SK-N-SH (cell line): Measurements from ENCODE around the gene CALCOCO1. TPM values are rescaled to one million over a fixed set of nuclear protein-coding genes. Genes with fewer than 3 reads are reported as not detected.

Experiments
- CTCF ChIA-PET: fragments of 300-600, 350-600 bp; formaldehyde crosslinking; extraction: SDS; loops from one replicate; lab custom pipeline; 2021; lab: Yijun Ruan, JAX
- POLR2A ChIA-PET: fragments of 350-600 bp; sonication (Branson Sonifier 250); formaldehyde crosslinking; extraction: SDS; loops from one replicate; lab custom pipeline; 2020; ENCODE audit warnings: antibody characterized with exemption, inconsistent platforms; lab: Yijun Ruan, JAX
- DNase-seq: peaks from one replicate; pipeline ENCODE4 v3.0.0; 2012
- H2AFZ ChIP-seq: fragments of 200-600 bp; sonication (generic); 2 replicates; pipeline ENCODE4 v1.8.1; 2016; ENCODE audit warnings: antibody characterized with exemption, mild to moderate bottlenecking, low read depth
- H3F3A ChIP-seq: fragments of 200-600 bp; sonication (generic); replicated peaks from 2 replicates; pipeline ENCODE3; 2016; ENCODE audit warnings: antibody characterized with exemption, mild to moderate bottlenecking; ENCODE audit not compliant: insufficient read depth
- H3K27ac ChIP-seq, 2 experiments: fragments of 200-500 bp in 1 of 2; fragments of 200-600 bp in 1 of 2; sonication (Bioruptor generic) in 1 of 2; sonication (generic), shearing (Covaris generic) in 1 of 2; 2 replicates each; pipeline versions ENCODE4 v1.5.1 to v1.6.1; 2014 to 2016; ENCODE audit warnings: low read depth in 2 of 2, inconsistent platforms in 1 of 2, low read length in 1 of 2, mild to moderate bottlenecking in 1 of 2, mixed read lengths in 1 of 2
- H3K27me3 ChIP-seq: fragments of 200-600 bp; sonication (generic), shearing (Covaris generic); 2 replicates; pipeline ENCODE4 v1.6.1; 2016; ENCODE audit warnings: mixed run types; ENCODE audit not compliant: insufficient read depth
- H3K36me3 ChIP-seq, 2 experiments: fragments of 200-500 bp in 1 of 2; fragments of 200-600 bp in 1 of 2; sonication (Bioruptor generic) in 1 of 2; sonication (generic) in 1 of 2; replicated peaks in 1 of 2; 2 replicates each; pipeline versions ENCODE3 to v1.5.1; 2014 to 2016; ENCODE audit warnings: low read length in 1 of 2, mild to moderate bottlenecking in 1 of 2; ENCODE audit not compliant: insufficient read depth in 2 of 2, control insufficient read depth in 1 of 2
- H3K4me1 ChIP-seq, 2 experiments: fragments of 200-500 bp in 1 of 2; fragments of 200-600 bp in 1 of 2; sonication (Bioruptor generic) in 1 of 2; sonication (generic), shearing (Covaris generic) in 1 of 2; 2 replicates each; pipeline versions ENCODE4 v1.5.1 to v1.6.1; 2014 to 2016; ENCODE audit warnings: low read depth in 1 of 2, low read length in 1 of 2, mixed run types in 1 of 2; ENCODE audit not compliant: insufficient read depth in 2 of 2, control insufficient read depth in 1 of 2
- H3K4me2 ChIP-seq: fragments of 200-600 bp; sonication (generic), shearing (Covaris generic); 2 replicates; pipeline ENCODE4 v1.6.1; 2017; ENCODE audit warnings: mixed run types
- H3K4me3 ChIP-seq, 2 experiments: fragments of 200-500 bp in 1 of 2; fragments of 200-600 bp in 1 of 2; sonication (Bioruptor generic) in 1 of 2; sonication (generic), shearing (Covaris generic) in 1 of 2; 2 replicates each; pipeline versions ENCODE4 v1.5.1 to v1.8.1; 2014 to 2016; ENCODE audit warnings: low read depth in 2 of 2, inconsistent platforms in 1 of 2, low read length in 1 of 2, mild to moderate bottlenecking in 1 of 2, mixed read lengths in 1 of 2, moderate library complexity in 1 of 2
- H3K79me2 ChIP-seq: fragments of 200-600 bp; sonication (generic); 2 replicates; pipeline ENCODE4 v1.8.1; 2017; ENCODE audit warnings: mild to moderate bottlenecking; ENCODE audit not compliant: insufficient read depth
- H3K9ac ChIP-seq: fragments of 200-600 bp; sonication (generic); 2 replicates; pipeline ENCODE4 v1.6.1; 2017; ENCODE audit warnings: mixed run types
- H3K9me2 ChIP-seq: fragments of 200-600 bp; sonication (generic); 2 replicates; pipeline ENCODE4 v1.6.1; 2017; ENCODE audit warnings: mixed run types
- H3K9me3 ChIP-seq: fragments of 200-600 bp; sonication (generic); 2 replicates; pipeline ENCODE4 v1.6.1; 2017; ENCODE audit warnings: mixed run types, mild to moderate bottlenecking, moderate library complexity
- H4K20me1 ChIP-seq: fragments of 200-600 bp; sonication (generic); 2 replicates; pipeline ENCODE4 v1.6.1; 2017; ENCODE audit warnings: mild to moderate bottlenecking, mixed run types; ENCODE audit not compliant: insufficient read depth
- CHD2 ChIP-seq: fragments of 150-350 bp; IDR thresholded peaks from 2 replicates; pipeline ENCODE4 v1.6.1; 2018; ENCODE audit warnings: low read length; ENCODE audit not compliant: partially characterized antibody
- EZH2phosphoT487 ChIP-seq: fragments of 200-600 bp; sonication (generic); IDR thresholded peaks from 2 replicates; pipeline ENCODE4 v1.6.1; 2017; ENCODE audit warnings: low read depth, mixed run types, mild to moderate bottlenecking, antibody characterized with exemption, moderate library complexity, borderline replicate concordance
- FOSL2 ChIP-seq: IDR thresholded peaks from 2 replicates; pipeline ENCODE4 v1.4.0; 2012; ENCODE audit warnings: low read depth, mild to moderate bottlenecking, moderate library complexity, borderline replicate concordance
- GATA2 ChIP-seq: sonication (generic); formaldehyde crosslinking; IDR thresholded peaks from 2 replicates; pipeline ENCODE4 v1.5.0; 2020; ENCODE audit warnings: mild to moderate bottlenecking, missing genetic modification reagents
- IRF3 ChIP-seq: fragments of 150-350 bp; IDR thresholded peaks from 2 replicates; pipeline ENCODE4 v1.6.1; 2016; ENCODE audit warnings: mild to moderate bottlenecking, low read depth, low read length
- JUND ChIP-seq: IDR thresholded peaks from 2 replicates; pipeline ENCODE4 v1.4.0; 2012
- MAX ChIP-seq: IDR thresholded peaks from 2 replicates; pipeline ENCODE4 v1.4.0; 2012; ENCODE audit warnings: low read depth
- MEF2A ChIP-seq: IDR thresholded peaks from 2 replicates; pipeline ENCODE4 v1.4.0; 2012; ENCODE audit warnings: low read depth, borderline replicate concordance
- NFIC ChIP-seq: IDR thresholded peaks from 2 replicates; pipeline ENCODE4 v1.4.0; 2012; ENCODE audit warnings: borderline replicate concordance
- NRF1 ChIP-seq: IDR thresholded peaks from 2 replicates; pipeline ENCODE4 v1.6.1; 2012; ENCODE audit warnings: low read depth, mild to moderate bottlenecking, low read length
- PBX3 ChIP-seq: IDR thresholded peaks from 2 replicates; pipeline ENCODE4; 2012
- RCOR1 ChIP-seq: fragments of 150-350 bp; IDR thresholded peaks from 2 replicates; pipeline ENCODE4 v1.6.1; 2017; ENCODE audit warnings: antibody characterized with exemption, low read length
- REST ChIP-seq: IDR thresholded peaks from 2 replicates; pipeline ENCODE4 v1.6.1; 2012; ENCODE audit warnings: mild to moderate bottlenecking, low read depth, low read length, moderate library complexity
- RXRA ChIP-seq: IDR thresholded peaks from 2 replicates; pipeline ENCODE4 v1.4.0; 2012; ENCODE audit warnings: low read depth, mild to moderate bottlenecking, borderline replicate concordance
- TAF1 ChIP-seq: IDR thresholded peaks from 2 replicates; pipeline ENCODE4 v1.6.1; 2012; ENCODE audit warnings: low read depth, mild to moderate bottlenecking, low read length, moderate library complexity, borderline replicate concordance
- TCF12 ChIP-seq: IDR thresholded peaks from 2 replicates; pipeline ENCODE4 v1.4.0; 2012
- USF1 ChIP-seq: IDR thresholded peaks from 2 replicates; pipeline ENCODE4 v1.4.0; 2012; ENCODE audit warnings: low read depth, borderline replicate concordance
- USF2 ChIP-seq: fragments of 150-350 bp; IDR thresholded peaks from 2 replicates; pipeline ENCODE4 v1.6.1; 2017; ENCODE audit warnings: antibody characterized with exemption, low read length, low read depth, borderline replicate concordance
- YY1 ChIP-seq: IDR thresholded peaks from 2 replicates; pipeline ENCODE4 v1.4.0; 2012; ENCODE audit warnings: low read depth, mild to moderate bottlenecking
- WGBS: methylation state at CpG from one replicate; pipeline ENCODE4 v1.1.6; 2017; ENCODE audit warnings: low lambda C conversion rate; 5-methylcytosine and 5-hydroxymethylcytosine counted together
- polyA plus RNA-seq, 3 experiments: library from polyadenylated mRNA; depleted of rRNA; stranded (reverse); fragments of >200 nt; gene quantifications; 2 replicates each; pipeline ENCODE4 v1.2.3, GENCODE V29; 2012

CALCOCO1 gene
- polyA plus RNA-seq, 1 of the 3 experiments (the other 2 are of a cell fraction) = 72.1 TPM

GRCh38 chr12:53677016-53677799, 50.0 kb downstream of the CALCOCO1 start:
- Histone ChIP-seq H3K4me3 (no peak overlapping the region), H3K9me2 (no peaks in the 10 kb centered on the region), H3F3A (no peaks in the 10 kb centered on the region), H3K4me2 (no peak overlapping the region), H3K4me1 (peaks cover 0 to 8% of the 10 kb centered on the region in 2 experiments; a peak in 2 of 4 replicates), H3K9me3 (no peaks in the 10 kb centered on the region), H2AFZ (no peak overlapping the region), H3K27ac (no peak overlapping the region), H4K20me1 (no peaks in the 10 kb centered on the region), H3K36me3 (peaks cover 8 to 19% of the 10 kb centered on the region in 2 experiments), H3K27me3 (no peaks in the 10 kb centered on the region), H3K79me2 (peaks cover 36% of the 10 kb centered on the region), H3K9ac (no peak overlapping the region)
- CTCF ChIA-PET = interaction anchor here (0.7 to 8.3 kb wide), 20 partner anchors 10 to 630 kb away, joined by 3 to 120 read pairs (median 9); partner anchors contain the start of gene CISTR
- no peak for TF ChIP-seq USF2
- no peak for TF ChIP-seq MAX
- TF ChIP-seq USF1 = no peak
- TF ChIP-seq TCF12 = no peak
- no peak for TF ChIP-seq PBX3
- TF ChIP-seq NRF1 = no peak
- TF ChIP-seq GATA2 = no peak
- WGBS = 90% methylated on average over 51 of the region's 51 CpGs
- DNase-seq = no peak
- POLR2A ChIA-PET = interaction anchor here (2.3 kb wide), 1 partner anchor 176 kb away, joined by 9 read pairs; the partner anchor contains the start of gene TARBP2

GRCh38 chr12:53676656-53677015, 50.6 kb downstream of the CALCOCO1 start:
- ChIA-PET CTCF (interaction anchor here (0.7 to 8.3 kb wide), 27 partner anchors 11 to 172 kb away, joined by 3 to 120 read pairs (median 7); no protein-coding TSS in a partner anchor), POLR2A (interaction anchor here (0.6 to 2.3 kb wide), 5 partner anchors 10 to 176 kb away, joined by 3 to 16 read pairs (median 6); partner anchors contain the start of gene TARBP2)
- Histone ChIP-seq H3K4me3 (no peak overlapping the region), H3K4me1 (peaks cover 0 to 8% of the 10 kb centered on the region in 2 experiments; a peak in 2 of 4 replicates), H2AFZ (peak overlapping the region; percentile 96), H3K27me3 (no peaks in the 10 kb centered on the region), H3K79me2 (peaks cover 39% of the 10 kb centered on the region), H3K4me2 (no peak overlapping the region), H3F3A (no peaks in the 10 kb centered on the region), H3K9me3 (no peaks in the 10 kb centered on the region), H3K9ac (no peak overlapping the region), H3K27ac (no peak overlapping the region), H3K36me3 (peaks cover 8 to 21% of the 10 kb centered on the region in 2 experiments), H3K9me2 (no peaks in the 10 kb centered on the region), H4K20me1 (no peaks in the 10 kb centered on the region)
- WGBS = 94% methylated on average over 15 of the region's 15 CpGs
- no peak for DNase-seq
- TF ChIP-seq YY1 = no peak
- no peak for TF ChIP-seq IRF3
- TF ChIP-seq RCOR1 = no peak
- no peak for TF ChIP-seq TAF1
- TF ChIP-seq CHD2 = no peak
- TF ChIP-seq RXRA = no peak
- no peak for TF ChIP-seq NFIC
- no peak for TF ChIP-seq TCF12
- TF ChIP-seq MEF2A = no peak
- no peak for TF ChIP-seq FOSL2
- TF ChIP-seq JUND = no peak
- no peak for TF ChIP-seq EZH2phosphoT487
- TF ChIP-seq REST = no peak
